22Rv1 (cell line): ENCODE measurements around the gene VANGL1.

Experiments used
- CTCF ChIP-seq: fragments of 450-650 bp; IDR thresholded peaks from 2 replicates; pipeline ENCODE4 v1.5.1; 2017; ENCODE audit warnings: mild to moderate bottlenecking
- ZFX ChIP-seq: fragments of 450-650 bp; IDR thresholded peaks from 2 replicates; pipeline ENCODE4 v1.6.1; 2017; ENCODE audit warnings: antibody characterized with exemption, borderline replicate concordance

GRCh38 chr1:115671176-115671934 lies 29.6 kb downstream of the VANGL1 start:
- TF ChIP-seq CTCF = no peak
- TF ChIP-seq ZFX = no peak
